CD8-positive, alpha-beta memory T cell (primary cell): Measurements from ENCODE around the gene GCSAM. TPM values are rescaled to one million over a fixed set of nuclear protein-coding genes. Genes with fewer than 3 reads are reported as not detected.

Source experiments
- CTCF ChIA-PET: fragments of 350-600 bp; sonication (Branson Sonifier 250); formaldehyde crosslinking; loops from one replicate; lab custom pipeline; 2021; ENCODE audit warnings: antibody characterized with exemption; lab: Charles Lee
- POLR2A ChIA-PET: fragments of 350-600 bp; sonication (Branson Sonifier 250); formaldehyde crosslinking; loops from one replicate; lab custom pipeline; 2021; ENCODE audit warnings: antibody characterized with exemption; lab: Charles Lee
- DNase-seq, 5 donors: peaks; one replicate each; pipeline versions ENCODE4 v3.0.0 to v3.0.0-alpha.2; 2020 to 2022; ENCODE audit warnings: mixed read lengths in 1 of 5
- H3K27ac ChIP-seq: one replicate; pipeline ENCODE4 v1.7.0; 2013; ENCODE audit warnings: low read depth, mild to moderate bottlenecking, low read length, moderate library complexity
- H3K27me3 ChIP-seq: 2 replicates; pipeline ENCODE4 v1.7.0; 2013; ENCODE audit warnings: low read length, mild to moderate bottlenecking; ENCODE audit not compliant: insufficient read depth, poor library complexity, severe bottlenecking
- H3K36me3 ChIP-seq: 2 replicates; pipeline ENCODE4 v1.7.0; 2013; ENCODE audit warnings: mild to moderate bottlenecking, low read length, moderate library complexity; ENCODE audit not compliant: insufficient read depth
- H3K4me1 ChIP-seq: 2 replicates; pipeline ENCODE4 v1.7.0; 2013; ENCODE audit warnings: mild to moderate bottlenecking, low read length, moderate library complexity; ENCODE audit not compliant: insufficient read depth
- H3K4me3 ChIP-seq: 2 replicates; pipeline ENCODE4 v1.7.0; 2013; ENCODE audit warnings: mild to moderate bottlenecking, low read length
- H3K9me3 ChIP-seq: 2 replicates; pipeline ENCODE4 v1.7.0; 2013; ENCODE audit warnings: mild to moderate bottlenecking, low read length
- H3K27ac Mint-ChIP-seq, 8 donors: one replicate each; pipeline ENCODE4 v1.8.0; 2020 to 2021; ENCODE audit warnings: mixed read lengths in 8 of 8, mild to moderate bottlenecking in 6 of 8, inconsistent platforms in 3 of 8, moderate library complexity in 3 of 8
- H3K27me3 Mint-ChIP-seq, 2 donors: one replicate each; pipeline ENCODE4 v1.8.0; 2020 to 2021; ENCODE audit warnings: mixed read lengths in 2 of 2, mild to moderate bottlenecking in 1 of 2, moderate library complexity in 1 of 2
- H3K36me3 Mint-ChIP-seq, 3 donors: one replicate each; pipeline ENCODE4 v1.8.0; 2020 to 2021; ENCODE audit warnings: mixed read lengths in 3 of 3, inconsistent platforms in 1 of 3, mild to moderate bottlenecking in 1 of 3
- H3K4me1 Mint-ChIP-seq, 3 donors: one replicate each; pipeline ENCODE4 v1.8.0; 2020 to 2021; ENCODE audit warnings: mixed read lengths in 3 of 3, inconsistent platforms in 1 of 3, mild to moderate bottlenecking in 1 of 3
- H3K4me3 Mint-ChIP-seq, 7 donors: one replicate each; pipeline ENCODE4 v1.8.0; 2020 to 2021; ENCODE audit warnings: mixed read lengths in 7 of 7, mild to moderate bottlenecking in 6 of 7, moderate library complexity in 4 of 7, inconsistent platforms in 2 of 7
- H3K9me3 Mint-ChIP-seq, 5 donors: one replicate each; pipeline ENCODE4 v1.8.0; 2020 to 2022; ENCODE audit warnings: mixed read lengths in 5 of 5, mild to moderate bottlenecking in 3 of 5, moderate library complexity in 2 of 5, inconsistent platforms in 1 of 5
- polyA plus RNA-seq: library from polyadenylated mRNA; unstranded; fragments of 300-500 nt; fragmentation: Illumina TruSeq; gene quantifications from one replicate; pipeline ENCODE4 v1.2.3, GENCODE V29; 2021
- total RNA-seq, 2 experiments: library from RNA; stranded (reverse); gene quantifications; one replicate each; pipeline ENCODE4 v1.2.3, GENCODE V29; 2021

Gene GCSAM
- total and polyA plus RNA-seq, 3 experiments from 2014 or later, result 4.1 to 17.8 (median 4.8) TPM

GRCh38 chr3:112143251-112143650, 10.2 kb upstream of the GCSAM start:
- peaks cover 6 to 15% (median 9%) of the 10 kb centered on the region in 3 donors for H3K4me1 Mint-ChIP-seq
- peaks cover 1 to 27% (median 6%) of the 10 kb centered on the region in 3 donors for H3K36me3 Mint-ChIP-seq
- peak overlapping the region in 4 of 8 donors; percentile 35 to 83 (median 60) for H3K27ac Mint-ChIP-seq
- Histone ChIP-seq H3K27me3 (no peaks in the 10 kb centered on the region), H3K27ac (no peak overlapping the region), H3K4me3 (no peak overlapping the region), H3K36me3 (no peaks in the 10 kb centered on the region), H3K9me3 (no peaks in the 10 kb centered on the region), H3K4me1 (no peaks in the 10 kb centered on the region)
- ChIA-PET POLR2A (interaction anchor here (0.5 to 0.6 kb wide), 2 partner anchors 11 to 468 kb away, joined by 3 to 7 read pairs; no protein-coding TSS in a partner anchor), CTCF (no interaction called here)
- H3K4me3 Mint-ChIP-seq, result peak overlapping the region; percentile 37 to 86 (median 73)
- DNase-seq, result no peak
- H3K9me3 Mint-ChIP-seq, result peaks cover 13 to 38% (median 23%) of the 10 kb centered on the region in 5 donors
- H3K27me3 Mint-ChIP-seq, result peaks cover 0 to 2% of the 10 kb centered on the region in 2 donors

- peaks cover 0 to 20% (median 8%) of the 10 kb centered on the region in 5 donors for H3K9me3 Mint-ChIP-seq
- no peak overlapping the region for H3K4me3 Mint-ChIP-seq
- H3K9me3 ChIP-seq, result no peaks in the 10 kb centered on the region
- H3K27ac Mint-ChIP-seq, result no peak overlapping the region
- H3K27ac ChIP-seq, result no peak overlapping the region
- peaks cover 10% of the 10 kb centered on the region for H3K4me1 ChIP-seq
- no peak overlapping the region for H3K4me3 ChIP-seq
- ChIA-PET CTCF (no interaction called here), POLR2A (no interaction called here)
- no peaks in the 10 kb centered on the region for H3K27me3 ChIP-seq
- H3K27me3 Mint-ChIP-seq, result no peaks in the 10 kb centered on the region
- DNase-seq, result no peak
- H3K4me1 Mint-ChIP-seq, result peaks cover 11 to 30% (median 23%) of the 10 kb centered on the region in 3 donors
- H3K36me3 Mint-ChIP-seq, result peaks cover 0 to 15% (median 6%) of the 10 kb centered on the region in 3 donors
- no peaks in the 10 kb centered on the region for H3K36me3 ChIP-seq
Observed at GRCh38 chr3:112141293-112141692, 8.2 kb upstream of the GCSAM start.

GRCh38 chr3:112140584-112140983, 7.5 kb upstream of the GCSAM start:
- Histone ChIP-seq H3K9me3 (no peaks in the 10 kb centered on the region), H3K4me1 (peaks cover 10% of the 10 kb centered on the region), H3K27me3 (no peaks in the 10 kb centered on the region), H3K4me3 (no peak overlapping the region), H3K27ac (no peak overlapping the region), H3K36me3 (no peaks in the 10 kb centered on the region)
- Mint-ChIP-seq H3K36me3 (peaks cover 0 to 11% (median 2%) of the 10 kb centered on the region in 3 donors), H3K9me3 (peaks cover 0 to 15% (median 5%) of the 10 kb centered on the region in 5 donors), H3K27ac (no peak overlapping the region), H3K4me1 (peaks cover 14 to 36% (median 30%) of the 10 kb centered on the region in 3 donors), H3K27me3 (no peaks in the 10 kb centered on the region), H3K4me3 (no peak overlapping the region)
- POLR2A ChIA-PET, result no interaction called here
- no peak for DNase-seq
- CTCF ChIA-PET, result interaction anchor here (1.1 kb wide), 1 partner anchor 379 kb away, joined by 3 read pairs; no protein-coding TSS in a partner anchor

- Histone ChIP-seq H3K4me3 (no peak overlapping the region), H3K36me3 (no peaks in the 10 kb centered on the region), H3K4me1 (peaks cover 32% of the 10 kb centered on the region), H3K9me3 (no peaks in the 10 kb centered on the region), H3K27ac (no peak overlapping the region), H3K27me3 (no peaks in the 10 kb centered on the region)
- Mint-ChIP-seq H3K36me3 (peaks cover 0 to under 1% (median 0%) of the 10 kb centered on the region in 3 donors), H3K9me3 (peaks cover 0 to 3% (median 0%) of the 10 kb centered on the region in 5 donors), H3K27me3 (no peaks in the 10 kb centered on the region), H3K4me1 (peaks cover 24 to 52% (median 47%) of the 10 kb centered on the region in 3 donors), H3K4me3 (no peak overlapping the region), H3K27ac (peak overlapping the region in 1 of 8 donors; percentile 26)
- ChIA-PET POLR2A (no interaction called here), CTCF (interaction anchor here (0.9 to 3.9 kb wide), 2 partner anchors 27 to 299 kb away, joined by 4 to 16 read pairs; no protein-coding TSS in a partner anchor)
- no peak for DNase-seq
Observed at GRCh38 chr3:112138219-112138969, 5.3 kb upstream of the GCSAM start.

- peaks cover 38% of the 10 kb centered on the region for H3K4me1 ChIP-seq
- Mint-ChIP-seq H3K27ac (no peak overlapping the region), H3K9me3 (no peaks in the 10 kb centered on the region), H3K27me3 (no peaks in the 10 kb centered on the region), H3K4me1 (peaks cover 28 to 54% (median 49%) of the 10 kb centered on the region in 3 donors), H3K36me3 (peaks cover 0 to 2% (median 0%) of the 10 kb centered on the region in 3 donors), H3K4me3 (no peak overlapping the region)
- H3K9me3 ChIP-seq, result no peaks in the 10 kb centered on the region
- no peaks in the 10 kb centered on the region for H3K36me3 ChIP-seq
- no peak for DNase-seq
- POLR2A ChIA-PET, result no interaction called here
- CTCF ChIA-PET, result interaction anchor here (0.9 to 3.9 kb wide), 3 partner anchors 27 to 382 kb away, joined by 4 to 16 read pairs (median 4); no protein-coding TSS in a partner anchor
- H3K27ac ChIP-seq, result no peak overlapping the region
- no peak overlapping the region for H3K4me3 ChIP-seq
- H3K27me3 ChIP-seq, result no peaks in the 10 kb centered on the region
Observed at GRCh38 chr3:112137781-112138180, 4.7 kb upstream of the GCSAM start.

- Histone ChIP-seq H3K27me3 (no peaks in the 10 kb centered on the region), H3K36me3 (no peaks in the 10 kb centered on the region), H3K4me3 (no peak overlapping the region), H3K27ac (no peak overlapping the region), H3K4me1 (peaks cover 38% of the 10 kb centered on the region), H3K9me3 (no peaks in the 10 kb centered on the region)
- DNase-seq, result peak in 2 of 5 donors; percentile 40 to 57
- Mint-ChIP-seq H3K27ac (peak overlapping the region in 3 of 8 donors; percentile 2 to 35 (median 35)), H3K27me3 (no peaks in the 10 kb centered on the region), H3K36me3 (peaks cover 0 to 2% (median 0%) of the 10 kb centered on the region in 3 donors), H3K4me3 (no peak overlapping the region), H3K4me1 (peaks cover 34 to 61% (median 56%) of the 10 kb centered on the region in 3 donors), H3K9me3 (no peaks in the 10 kb centered on the region)
- CTCF ChIA-PET, result interaction anchor here (1.3 to 3.9 kb wide), 2 partner anchors 26 to 383 kb away, joined by 4 to 16 read pairs; no protein-coding TSS in a partner anchor
- POLR2A ChIA-PET, result no interaction called here
Observed at GRCh38 chr3:112136959-112137693, 4.1 kb upstream of the GCSAM start.

- Histone ChIP-seq H3K27me3 (no peaks in the 10 kb centered on the region), H3K27ac (no peak overlapping the region), H3K36me3 (no peaks in the 10 kb centered on the region), H3K9me3 (no peaks in the 10 kb centered on the region), H3K4me3 (no peak overlapping the region), H3K4me1 (peaks cover 39% of the 10 kb centered on the region)
- Mint-ChIP-seq H3K27me3 (no peaks in the 10 kb centered on the region), H3K36me3 (peaks cover 0 to 2% (median 0%) of the 10 kb centered on the region in 3 donors), H3K9me3 (no peaks in the 10 kb centered on the region), H3K4me3 (no peak overlapping the region), H3K4me1 (peaks cover 34 to 68% (median 60%) of the 10 kb centered on the region in 3 donors), H3K27ac (peak overlapping the region in 4 of 8 donors; percentile 9 to 36 (median 24))
- ChIA-PET POLR2A (no interaction called here), CTCF (interaction anchor here (3.9 kb wide), 1 partner anchor 25 kb away, joined by 16 read pairs; no protein-coding TSS in a partner anchor)
- DNase-seq, result no peak
Observed at GRCh38 chr3:112136046-112136445, 3.0 kb upstream of the GCSAM start.
